SKM-1 (cell line): ENCODE results near the gene THBS1.

Experiments
- DNase-seq: peaks from one replicate; lab custom pipeline; 2025; ENCODE audit not compliant: unreplicated experiment; lab: John Stamatoyannopoulos, UW

The THBS1 gene

DNA sequence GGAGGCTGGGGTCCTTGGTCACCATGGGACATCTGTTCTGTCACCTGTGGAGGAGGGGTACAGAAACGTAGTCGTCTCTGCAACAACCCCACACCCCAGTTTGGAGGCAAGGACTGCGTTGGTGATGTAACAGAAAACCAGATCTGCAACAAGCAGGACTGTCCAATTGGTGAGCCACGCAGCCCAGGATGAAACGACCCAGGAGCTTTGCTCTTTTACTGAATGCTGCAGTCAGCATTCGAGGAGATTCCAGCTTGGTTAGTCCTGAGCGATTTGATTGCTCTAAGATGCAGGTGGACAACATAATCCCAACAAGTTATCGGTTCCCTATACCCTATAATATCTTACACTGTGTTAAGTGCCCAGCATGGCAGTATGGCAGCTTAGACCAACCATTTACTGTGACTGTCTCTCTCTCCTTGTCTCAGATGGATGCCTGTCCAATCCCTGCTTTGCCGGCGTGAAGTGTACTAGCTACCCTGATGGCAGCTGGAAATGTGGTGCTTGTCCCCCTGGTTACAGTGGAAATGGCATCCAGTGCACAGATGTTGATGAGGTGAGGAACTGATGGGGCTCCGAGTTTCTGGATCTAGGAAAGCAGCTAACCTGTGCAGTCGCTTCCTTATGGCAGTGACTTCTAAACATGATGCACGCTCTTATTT lies 7.8 kb downstream of the THBS1 start:
- DNase-seq = no peak

DNA sequence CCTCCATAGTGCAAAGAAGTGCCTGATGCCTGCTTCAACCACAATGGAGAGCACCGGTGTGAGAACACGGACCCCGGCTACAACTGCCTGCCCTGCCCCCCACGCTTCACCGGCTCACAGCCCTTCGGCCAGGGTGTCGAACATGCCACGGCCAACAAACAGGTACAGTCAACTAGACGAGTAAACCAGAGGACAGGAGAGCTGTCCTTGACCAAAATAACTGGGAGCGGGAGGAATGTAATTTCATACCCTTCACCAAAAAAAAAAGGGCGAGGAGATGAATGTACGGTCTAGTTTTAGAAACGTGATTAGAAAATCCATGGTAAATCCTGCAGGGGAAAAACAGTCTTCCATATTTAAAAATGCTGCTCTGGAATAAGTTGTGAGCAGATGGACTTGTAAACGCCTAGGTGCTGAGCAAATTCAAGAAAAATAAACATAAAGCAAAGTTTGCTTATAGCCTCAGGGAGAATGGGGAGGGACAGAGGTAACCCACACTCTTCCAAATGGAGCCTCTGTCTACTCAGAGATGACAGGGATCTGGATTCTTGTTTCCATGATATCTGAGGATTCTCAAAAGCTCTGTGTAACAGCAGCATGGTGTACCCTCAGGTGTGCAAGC lies 8.4 kb downstream of the THBS1 start:
- DNase-seq = no peak

DNA sequence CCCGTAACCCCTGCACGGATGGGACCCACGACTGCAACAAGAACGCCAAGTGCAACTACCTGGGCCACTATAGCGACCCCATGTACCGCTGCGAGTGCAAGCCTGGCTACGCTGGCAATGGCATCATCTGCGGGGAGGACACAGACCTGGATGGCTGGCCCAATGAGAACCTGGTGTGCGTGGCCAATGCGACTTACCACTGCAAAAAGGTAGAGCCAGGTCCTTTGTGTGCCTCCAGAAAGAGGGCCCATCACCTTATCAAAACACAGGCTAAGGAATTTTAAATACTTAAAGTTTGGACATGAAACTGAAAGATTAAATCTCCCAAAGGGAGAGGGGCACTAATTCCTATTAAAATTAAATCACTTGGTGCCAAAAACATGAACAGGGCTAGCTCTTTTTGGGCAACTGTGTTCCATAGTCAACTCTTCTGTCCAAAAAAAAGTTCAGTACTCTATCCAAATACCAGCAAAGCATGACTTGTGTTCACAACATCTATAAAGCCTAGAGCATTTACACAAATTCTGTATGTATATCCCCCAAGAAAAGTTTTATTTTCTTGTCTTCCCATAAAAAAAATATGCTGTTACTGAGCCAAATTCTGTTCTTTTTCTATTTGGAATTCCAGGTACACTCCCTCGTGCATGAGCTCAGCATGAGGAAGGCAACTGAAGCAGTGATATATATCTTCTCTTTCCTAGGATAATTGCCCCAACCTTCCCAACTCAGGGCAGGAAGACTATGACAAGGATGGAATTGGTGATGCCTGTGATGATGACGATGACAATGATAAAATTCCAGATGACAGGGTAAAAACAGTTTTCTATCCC lies 9.2 kb downstream of the THBS1 start:
- no peak for DNase-seq

DNA sequence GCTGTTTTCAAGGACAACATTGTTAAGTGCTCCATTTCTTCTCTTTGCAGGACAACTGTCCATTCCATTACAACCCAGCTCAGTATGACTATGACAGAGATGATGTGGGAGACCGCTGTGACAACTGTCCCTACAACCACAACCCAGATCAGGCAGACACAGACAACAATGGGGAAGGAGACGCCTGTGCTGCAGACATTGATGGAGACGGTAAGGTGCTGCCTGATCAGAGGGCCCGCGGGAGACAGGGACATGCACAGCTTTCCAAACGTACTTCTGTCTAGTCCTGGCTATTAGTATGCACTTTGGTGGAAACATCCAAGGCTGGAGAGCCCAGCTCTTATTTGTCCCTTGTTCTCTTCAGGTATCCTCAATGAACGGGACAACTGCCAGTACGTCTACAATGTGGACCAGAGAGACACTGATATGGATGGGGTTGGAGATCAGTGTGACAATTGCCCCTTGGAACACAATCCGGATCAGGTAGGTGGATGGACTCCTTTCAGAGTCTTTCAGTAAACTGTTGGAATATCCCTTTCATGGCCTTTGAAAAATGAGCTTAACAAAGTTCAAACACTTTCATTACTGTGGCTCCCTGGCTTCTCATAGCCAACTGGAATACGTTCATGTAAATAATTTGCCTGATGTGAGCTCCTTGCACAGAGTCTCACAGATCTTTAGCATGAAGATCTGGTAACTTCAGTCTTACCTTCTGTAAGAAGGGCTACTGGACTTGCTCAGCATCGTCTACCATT lies 10.4 kb downstream of the THBS1 start:
- DNase-seq = no peak

DNA sequence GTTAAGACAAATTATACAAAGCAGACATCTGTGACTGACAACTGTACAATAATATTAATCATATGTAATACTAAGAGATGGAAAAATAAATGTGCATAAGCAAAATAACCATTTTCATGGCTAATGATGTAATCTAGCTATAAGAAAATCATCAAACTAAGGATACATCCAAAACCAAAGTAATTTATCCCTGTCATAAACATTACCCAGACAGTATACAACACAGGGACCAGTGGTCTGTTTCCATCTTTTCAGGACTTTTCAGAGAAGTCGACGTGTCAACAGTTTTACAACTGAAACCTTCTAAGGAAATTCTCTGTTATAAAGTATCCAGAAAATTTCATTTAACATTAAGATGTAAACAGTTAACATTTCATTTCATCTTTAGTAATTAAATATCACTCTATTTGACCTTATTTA lies 11.0 kb downstream of the THBS1 start:
- DNase-seq = no peak

DNA sequence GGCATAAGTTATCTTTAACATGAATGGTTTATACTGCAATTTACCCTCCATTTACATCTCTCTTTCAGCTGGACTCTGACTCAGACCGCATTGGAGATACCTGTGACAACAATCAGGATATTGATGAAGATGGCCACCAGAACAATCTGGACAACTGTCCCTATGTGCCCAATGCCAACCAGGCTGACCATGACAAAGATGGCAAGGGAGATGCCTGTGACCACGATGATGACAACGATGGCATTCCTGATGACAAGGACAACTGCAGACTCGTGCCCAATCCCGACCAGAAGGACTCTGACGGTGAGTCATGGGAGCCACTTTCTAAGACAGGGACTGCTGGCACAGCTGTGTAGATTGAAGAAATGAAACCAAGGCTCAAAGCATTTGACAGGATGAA lies 11.6 kb downstream of the THBS1 start:
- DNase-seq = no peak

DNA sequence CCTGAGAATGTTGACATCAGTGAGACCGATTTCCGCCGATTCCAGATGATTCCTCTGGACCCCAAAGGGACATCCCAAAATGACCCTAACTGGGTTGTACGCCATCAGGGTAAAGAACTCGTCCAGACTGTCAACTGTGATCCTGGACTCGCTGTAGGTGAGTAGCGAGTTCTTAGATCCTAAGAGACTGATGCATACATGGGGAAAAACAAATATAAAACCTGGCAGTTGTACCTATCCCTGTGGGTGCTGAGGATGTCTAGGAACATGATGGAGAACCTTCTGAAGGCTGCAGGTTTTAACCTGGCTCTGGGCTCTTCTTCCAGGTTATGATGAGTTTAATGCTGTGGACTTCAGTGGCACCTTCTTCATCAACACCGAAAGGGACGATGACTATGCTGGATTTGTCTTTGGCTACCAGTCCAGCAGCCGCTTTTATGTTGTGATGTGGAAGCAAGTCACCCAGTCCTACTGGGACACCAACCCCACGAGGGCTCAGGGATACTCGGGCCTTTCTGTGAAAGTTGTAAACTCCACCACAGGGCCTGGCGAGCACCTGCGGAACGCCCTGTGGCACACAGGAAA lies 12.3 kb downstream of the THBS1 start:
- DNase-seq = no peak

DNA sequence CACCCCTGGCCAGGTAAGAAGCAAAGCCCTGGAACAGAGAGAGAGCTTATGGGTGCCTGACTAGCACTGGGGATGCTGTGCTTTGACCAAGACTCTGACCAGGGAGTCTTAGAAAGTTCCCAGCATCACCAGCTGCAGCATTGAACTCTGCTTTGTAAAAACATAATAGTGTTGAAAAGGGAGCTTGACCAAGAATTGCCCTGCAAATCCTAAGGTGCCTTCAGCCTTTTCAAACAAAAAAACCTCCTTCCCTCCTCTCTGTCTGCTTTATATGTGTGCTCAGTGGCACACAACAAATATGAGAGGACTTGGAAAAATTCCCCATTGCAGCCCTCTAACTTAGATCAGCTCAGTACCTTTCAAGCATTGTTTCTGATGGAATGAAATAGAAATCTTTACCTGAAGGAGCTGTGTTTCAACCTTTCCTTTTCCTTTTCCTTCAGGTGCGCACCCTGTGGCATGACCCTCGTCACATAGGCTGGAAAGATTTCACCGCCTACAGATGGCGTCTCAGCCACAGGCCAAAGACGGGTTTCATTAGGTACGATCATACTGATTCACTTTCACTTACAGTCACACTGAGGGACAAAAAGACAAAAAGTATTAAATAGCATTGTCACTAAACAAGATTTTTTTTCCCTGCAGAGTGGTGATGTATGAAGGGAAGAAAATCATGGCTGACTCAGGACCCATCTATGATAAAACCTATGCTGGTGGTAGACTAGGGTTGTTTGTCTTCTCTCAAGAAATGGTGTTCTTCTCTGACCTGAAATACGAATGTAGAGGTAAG lies 13.0 kb downstream of the THBS1 start:
- no peak for DNase-seq

DNA sequence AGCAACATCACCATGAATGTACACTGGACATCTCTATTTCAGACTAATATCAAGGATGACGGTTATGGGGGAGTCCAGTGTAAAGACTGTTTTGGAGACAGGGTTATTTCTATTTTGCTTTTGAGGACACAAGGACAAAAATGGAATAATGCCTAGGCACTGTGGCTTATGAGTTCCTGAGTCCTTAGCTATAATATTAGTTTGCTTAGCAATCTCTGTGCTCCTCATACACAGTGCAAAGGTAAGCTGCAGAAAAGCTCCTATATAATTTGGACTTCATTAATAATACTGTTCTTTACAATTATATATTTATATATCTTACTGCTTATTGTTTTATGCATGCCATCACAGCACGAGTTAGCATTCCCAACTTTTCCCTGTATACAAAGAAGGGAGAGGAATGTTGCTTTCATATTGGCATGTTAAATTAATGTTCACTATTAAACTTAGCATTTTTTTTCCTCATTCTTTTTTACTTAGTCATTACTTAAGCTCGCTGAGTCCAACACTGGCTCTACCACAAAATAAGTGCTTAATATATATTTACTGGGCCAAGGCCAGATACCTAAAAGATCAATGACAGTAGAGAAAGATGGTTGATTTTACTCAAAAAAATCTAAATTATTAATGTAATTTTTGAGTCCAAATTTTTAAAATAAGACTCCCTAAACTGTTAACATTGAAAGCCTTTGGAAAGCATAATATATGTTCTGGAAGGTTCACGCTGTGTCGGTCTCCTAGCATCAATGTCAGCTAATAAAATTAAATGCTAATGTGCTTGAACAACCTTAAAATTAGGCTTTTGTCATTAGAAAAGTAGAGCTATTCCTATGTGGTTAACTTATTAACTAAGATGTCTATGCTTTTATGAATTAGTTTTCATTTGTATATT lies 13.8 kb downstream of the THBS1 start:
- no peak for DNase-seq

DNA sequence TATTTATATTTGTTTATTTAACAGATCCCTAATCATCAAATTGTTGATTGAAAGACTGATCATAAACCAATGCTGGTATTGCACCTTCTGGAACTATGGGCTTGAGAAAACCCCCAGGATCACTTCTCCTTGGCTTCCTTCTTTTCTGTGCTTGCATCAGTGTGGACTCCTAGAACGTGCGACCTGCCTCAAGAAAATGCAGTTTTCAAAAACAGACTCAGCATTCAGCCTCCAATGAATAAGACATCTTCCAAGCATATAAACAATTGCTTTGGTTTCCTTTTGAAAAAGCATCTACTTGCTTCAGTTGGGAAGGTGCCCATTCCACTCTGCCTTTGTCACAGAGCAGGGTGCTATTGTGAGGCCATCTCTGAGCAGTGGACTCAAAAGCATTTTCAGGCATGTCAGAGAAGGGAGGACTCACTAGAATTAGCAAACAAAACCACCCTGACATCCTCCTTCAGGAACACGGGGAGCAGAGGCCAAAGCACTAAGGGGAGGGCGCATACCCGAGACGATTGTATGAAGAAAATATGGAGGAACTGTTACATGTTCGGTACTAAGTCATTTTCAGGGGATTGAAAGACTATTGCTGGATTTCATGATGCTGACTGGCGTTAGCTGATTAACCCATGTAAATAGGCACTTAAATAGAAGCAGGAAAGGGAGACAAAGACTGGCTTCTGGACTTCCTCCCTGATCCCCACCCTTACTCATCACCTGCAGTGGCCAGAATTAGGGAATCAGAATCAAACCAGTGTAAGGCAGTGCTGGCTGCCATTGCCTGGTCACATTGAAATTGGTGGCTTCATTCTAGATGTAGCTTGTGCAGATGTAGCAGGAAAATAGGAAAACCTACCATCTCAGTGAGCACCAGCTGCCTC lies 14.7 kb downstream of the THBS1 start:
- DNase-seq = no peak

DNA sequence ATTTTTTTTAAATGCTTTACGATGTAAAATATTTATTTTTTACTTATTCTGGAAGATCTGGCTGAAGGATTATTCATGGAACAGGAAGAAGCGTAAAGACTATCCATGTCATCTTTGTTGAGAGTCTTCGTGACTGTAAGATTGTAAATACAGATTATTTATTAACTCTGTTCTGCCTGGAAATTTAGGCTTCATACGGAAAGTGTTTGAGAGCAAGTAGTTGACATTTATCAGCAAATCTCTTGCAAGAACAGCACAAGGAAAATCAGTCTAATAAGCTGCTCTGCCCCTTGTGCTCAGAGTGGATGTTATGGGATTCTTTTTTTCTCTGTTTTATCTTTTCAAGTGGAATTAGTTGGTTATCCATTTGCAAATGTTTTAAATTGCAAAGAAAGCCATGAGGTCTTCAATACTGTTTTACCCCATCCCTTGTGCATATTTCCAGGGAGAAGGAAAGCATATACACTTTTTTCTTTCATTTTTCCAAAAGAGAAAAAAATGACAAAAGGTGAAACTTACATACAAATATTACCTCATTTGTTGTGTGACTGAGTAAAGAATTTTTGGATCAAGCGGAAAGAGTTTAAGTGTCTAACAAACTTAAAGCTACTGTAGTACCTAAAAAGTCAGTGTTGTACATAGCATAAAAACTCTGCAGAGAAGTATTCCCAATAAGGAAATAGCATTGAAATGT lies 15.6 kb downstream of the THBS1 start:
- DNase-seq = no peak

DNA sequence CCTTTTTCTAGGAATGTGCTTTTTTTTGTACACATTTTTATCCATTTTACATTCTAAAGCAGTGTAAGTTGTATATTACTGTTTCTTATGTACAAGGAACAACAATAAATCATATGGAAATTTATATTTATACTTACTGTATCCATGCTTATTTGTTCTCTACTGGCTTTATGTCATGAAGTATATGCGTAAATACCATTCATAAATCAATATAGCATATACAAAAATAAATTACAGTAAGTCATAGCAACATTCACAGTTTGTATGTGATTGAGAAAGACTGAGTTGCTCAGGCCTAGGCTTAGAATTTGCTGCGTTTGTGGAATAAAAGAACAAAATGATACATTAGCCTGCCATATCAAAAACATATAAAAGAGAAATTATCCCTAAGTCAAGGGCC lies 16.5 kb downstream of the THBS1 start:
- no peak for DNase-seq

DNA sequence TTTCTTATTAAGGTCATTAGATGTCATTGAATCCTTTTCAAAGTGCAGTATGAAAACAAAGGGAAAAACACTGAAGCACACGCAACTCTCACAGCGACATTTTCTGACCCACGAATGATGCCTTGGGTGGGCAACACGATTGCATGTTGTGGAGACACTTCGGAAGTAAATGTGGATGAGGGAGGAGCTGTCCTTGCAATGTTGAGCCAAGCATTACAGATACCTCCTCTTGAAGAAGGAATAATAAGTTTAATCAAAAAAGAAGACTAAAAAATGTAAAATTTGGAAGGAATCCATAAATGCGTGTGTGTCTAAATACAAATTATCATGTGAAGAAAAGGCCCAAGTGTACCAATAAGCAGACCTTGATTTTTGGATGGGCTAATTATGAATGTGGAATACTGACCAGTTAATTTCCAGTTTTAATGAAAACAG lies 16.9 kb downstream of the THBS1 start:
- no peak for DNase-seq

DNA sequence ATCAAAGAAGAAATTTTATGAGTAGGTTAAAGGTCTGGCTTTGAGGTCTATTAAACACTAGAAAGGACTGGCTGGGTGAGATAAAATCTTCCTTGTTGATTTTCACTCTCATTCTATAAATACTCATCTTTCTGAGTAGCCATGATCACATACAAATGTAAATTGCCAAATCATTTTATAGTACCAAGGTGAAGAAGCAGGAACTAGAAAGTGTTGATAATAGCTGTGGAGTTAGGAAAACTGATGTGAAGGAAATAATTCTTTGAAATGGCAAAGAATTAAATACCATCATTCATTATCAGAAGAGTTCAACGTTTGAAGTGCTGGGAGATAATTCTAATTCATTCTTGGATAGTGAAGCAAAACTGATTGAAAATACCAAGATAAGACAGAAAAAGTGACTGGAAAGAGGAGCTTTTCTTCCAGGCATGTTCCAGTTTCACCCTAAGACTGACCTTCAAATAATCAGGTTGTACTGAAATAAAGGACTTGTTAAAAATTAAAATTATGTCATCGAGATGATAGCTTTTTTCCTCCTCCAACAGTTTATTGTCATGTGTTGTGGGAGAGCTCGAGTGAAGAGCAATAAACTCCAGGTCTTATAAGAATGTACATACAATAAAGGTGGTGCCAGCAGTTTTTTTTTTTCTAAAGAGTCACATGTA lies 17.4 kb downstream of the THBS1 start:
- no peak for DNase-seq

DNA sequence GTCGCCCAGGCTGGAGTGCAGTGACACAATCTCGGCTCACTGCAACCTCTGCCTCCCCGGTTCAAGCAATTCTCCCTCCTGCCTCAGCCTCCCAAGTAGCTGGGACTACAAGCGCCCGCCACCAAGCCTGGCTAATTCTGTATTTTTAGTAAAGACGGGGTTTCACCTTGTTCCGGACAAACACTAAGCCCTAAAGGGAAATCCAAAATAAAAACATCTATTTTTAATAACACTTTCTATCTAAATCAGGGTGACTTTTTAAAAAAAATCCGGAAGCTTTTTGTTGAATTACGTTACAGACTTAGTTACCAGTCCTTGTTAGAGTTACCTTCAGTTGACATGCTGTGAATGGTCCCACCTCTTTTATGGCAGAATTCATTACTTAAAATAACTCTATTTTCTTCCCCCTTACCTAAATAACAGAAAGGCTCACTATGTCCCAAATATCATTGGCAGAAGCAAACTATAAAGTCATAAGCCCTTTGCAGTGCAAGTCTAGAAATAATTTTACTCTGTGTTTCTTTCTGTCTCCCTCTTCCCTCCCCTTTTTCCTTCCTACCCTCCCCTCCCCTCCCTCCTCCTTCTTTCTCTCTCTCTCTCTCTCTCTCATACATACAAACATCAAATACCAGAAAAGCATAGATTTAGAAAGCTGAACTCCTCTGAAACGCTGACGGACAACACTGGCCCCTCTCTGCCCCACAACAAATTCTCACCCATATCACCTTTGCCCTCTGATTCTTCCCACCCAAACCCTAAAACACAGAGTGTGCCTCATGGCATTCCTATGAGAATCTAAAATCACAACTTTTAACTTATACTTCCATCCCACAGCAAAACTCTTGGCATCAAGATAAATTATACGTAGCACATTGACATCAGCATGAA lies 18.3 kb downstream of the THBS1 start:
- no peak for DNase-seq

DNA sequence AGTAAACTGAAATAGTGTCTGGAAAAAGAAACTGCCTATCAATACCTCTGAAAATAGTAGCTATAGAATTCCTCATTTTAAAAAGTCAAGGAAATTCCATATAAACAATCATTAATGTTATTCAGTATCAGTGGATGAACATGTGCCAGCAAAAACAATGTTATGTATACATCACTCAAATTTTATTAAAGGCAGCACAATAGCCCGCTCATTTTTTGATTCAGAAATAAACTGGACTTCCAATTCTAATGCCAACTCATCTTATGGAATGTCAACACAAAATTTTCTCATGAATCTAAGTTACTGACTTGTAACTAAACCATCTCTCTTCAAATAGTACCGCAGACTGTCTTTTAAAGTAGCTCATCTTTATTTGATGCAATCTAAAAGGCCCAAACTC lies 19.0 kb downstream of the THBS1 start:
- DNase-seq = no peak
